Measurements from ENCODE around the gene GIMAP2.
"Not testable (repeated sequence)": the region's sequence is repeated elsewhere in the genome, so short reads cannot be mapped to it uniquely, and the experiment has no call there.

The GIMAP2 gene

DNA sequence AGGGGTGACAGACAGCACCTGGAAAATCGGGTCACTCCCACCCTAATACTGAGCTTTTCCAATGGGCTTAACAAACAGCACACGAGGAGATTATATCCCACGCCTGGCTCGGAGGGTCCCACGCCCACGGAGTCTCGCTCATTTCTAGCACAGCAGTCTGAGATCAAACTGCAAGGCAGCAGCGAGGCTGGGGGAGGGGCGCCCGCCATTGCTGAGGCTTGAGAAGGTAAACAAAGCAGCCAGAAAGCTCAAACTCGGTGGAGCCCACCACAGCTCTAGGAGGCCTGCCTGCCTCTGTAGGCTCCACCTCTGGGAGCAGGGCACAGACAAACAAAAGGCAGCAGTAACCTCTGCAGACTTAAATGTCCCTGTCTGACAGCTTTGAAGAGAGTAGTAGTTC is 6.9 kb upstream of the GIMAP2 start:
- not testable (repeated sequence) for DNase-seq

GRCh38 chr7:150680364-150680763 is 5.1 kb upstream of the GIMAP2 start:
- not testable (repeated sequence) for DNase-seq

DNA sequence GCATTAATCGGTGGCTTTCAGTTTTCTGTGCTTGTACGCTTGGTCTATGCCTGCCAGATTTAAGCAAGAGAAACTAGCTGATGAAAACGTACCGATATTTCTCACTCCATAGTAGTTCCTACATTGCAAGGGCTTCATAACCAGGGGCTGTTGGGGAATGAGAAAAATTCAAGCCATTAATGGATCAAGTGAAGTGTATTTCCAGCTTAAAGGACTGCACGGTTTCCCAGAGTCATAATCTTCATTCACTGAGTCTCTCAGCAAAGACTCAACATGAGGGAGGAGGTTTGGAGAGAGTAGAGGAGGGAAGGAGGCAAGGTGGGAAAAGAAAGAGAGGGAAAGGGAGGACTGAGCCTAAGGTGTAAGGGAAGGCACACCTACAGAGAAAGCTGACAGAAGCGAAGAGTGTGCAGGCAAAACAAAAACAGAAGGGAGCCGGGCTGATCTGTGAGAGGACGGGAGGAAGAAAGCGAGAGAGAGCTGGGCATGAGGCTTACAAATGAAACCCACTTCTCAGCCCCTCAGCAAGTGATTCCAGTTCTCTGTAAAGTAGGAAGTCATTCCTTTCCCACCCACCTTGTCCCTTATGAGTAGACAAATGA is 625 bp downstream of the GIMAP2 start:
- no peak for DNase-seq

- no peak for DNase-seq
Measured at GRCh38 chr7:150688630-150689029, 3.1 kb downstream of the GIMAP2 start.

GRCh38 chr7:150695654-150696053 is 10.1 kb downstream of the GIMAP2 start:
- DNase-seq, result no peak

- no peak for DNase-seq
Measured at GRCh38 chr7:150703209-150703608, 17.7 kb downstream of the GIMAP2 start.

DNA sequence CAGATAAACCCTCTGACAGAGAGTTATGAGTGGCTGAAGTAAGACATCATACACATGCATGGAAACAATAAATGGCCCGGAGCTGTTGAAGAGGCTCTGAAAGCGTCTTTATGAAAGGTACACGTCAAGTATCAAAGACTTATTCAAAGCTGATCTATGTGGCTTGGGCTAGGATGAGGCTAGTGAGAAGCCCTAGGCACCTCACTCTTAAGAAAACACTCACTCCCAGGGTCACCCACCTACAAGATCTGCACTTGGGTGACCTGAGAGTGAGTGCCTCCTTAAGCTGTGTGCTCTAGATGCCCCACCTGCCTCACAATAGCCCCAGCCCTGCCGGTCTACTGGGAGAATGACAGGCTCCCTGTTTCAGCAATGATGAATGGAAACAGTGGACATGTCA is 29.8 kb downstream of the GIMAP2 start:
- no peak for DNase-seq

DNA sequence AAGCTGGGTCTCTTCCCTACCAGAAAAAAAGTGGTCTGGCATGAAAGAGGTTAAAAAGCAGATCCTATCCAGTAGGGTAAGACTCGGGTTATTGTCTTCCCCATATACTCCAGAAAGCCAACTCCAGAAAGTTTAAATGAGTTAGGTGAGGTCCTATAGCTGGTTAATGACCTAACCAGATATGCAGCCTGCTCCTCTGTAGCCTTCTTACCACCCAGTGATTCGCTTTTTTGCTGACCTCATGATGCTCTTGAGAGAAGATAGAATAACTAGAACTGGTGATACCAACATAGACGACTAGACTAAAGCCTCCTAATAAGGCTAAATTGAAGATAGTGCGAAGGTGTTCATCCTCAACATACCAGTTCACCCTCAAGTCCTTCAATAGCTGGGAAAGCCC is 30.2 kb downstream of the GIMAP2 start:
- DNase-seq, result no peak

GRCh38 chr7:150716368-150716767 is 30.9 kb downstream of the GIMAP2 start, which contains the start of gene GIMAP1:
GIMAP1 (plus strand) TSS chr7:150716613; CDS start chr7:150719048, 2,435 bp downstream.
- DNase-seq, result no peak

- no peak for DNase-seq
Measured at GRCh38 chr7:150716939-150717338, 31.4 kb downstream of the GIMAP2 start.

DNA sequence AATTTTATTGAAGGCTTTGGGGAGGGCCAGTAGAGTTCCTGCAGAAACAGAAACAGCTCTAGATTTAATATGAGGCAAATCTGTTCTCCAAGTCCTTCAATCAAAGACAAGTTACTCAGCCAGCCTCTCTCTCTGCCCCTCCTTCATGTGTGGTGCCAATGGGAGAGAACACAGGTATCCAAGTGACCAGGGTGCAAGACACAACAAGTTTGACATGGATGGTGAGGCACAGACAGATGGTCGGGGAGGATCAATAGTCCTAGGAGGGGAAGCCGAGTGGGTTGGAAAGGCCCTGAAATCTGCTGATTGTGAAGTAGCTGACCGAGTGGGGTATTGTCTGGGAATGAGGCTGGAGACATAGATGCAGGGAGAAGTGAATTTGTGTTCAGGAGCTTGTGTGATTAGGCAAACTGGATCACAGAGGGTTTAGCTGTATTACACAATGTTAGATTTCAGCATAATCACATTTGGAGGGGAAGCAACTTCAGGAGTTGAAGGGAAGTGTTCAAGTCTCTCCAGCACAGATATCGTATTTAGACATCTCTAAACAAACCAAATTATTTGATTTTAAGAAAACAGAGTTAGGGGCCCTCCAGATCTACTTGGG is 32.4 kb downstream of the GIMAP2 start:
- DNase-seq, result no peak

- DNase-seq, result no peak
Measured at GRCh38 chr7:150719436-150719835, 33.9 kb downstream of the GIMAP2 start.

GRCh38 chr7:150719960-150720891 is 34.7 kb downstream of the GIMAP2 start:
- no peak for DNase-seq

DNA sequence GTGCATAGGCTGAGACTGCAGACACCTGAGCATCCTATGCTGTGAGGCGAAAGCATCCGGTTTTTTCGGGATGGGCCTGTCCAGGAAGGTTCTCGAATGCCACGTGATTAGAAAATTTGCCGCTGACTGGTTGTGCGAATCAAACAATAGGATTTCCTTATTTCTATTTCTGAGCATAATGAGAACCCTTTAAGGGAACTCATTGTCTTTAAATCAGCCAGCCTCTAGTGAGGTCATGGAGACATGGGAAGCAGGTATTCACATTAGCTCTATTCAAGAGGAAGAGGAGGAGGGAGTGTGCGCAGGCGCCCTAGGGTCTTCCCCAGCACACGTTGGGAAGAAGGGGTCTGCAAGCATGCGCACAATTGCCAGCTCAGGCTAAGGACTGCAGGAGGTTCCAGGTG is 36.5 kb downstream of the GIMAP2 start:
- DNase-seq, result no peak

DNA sequence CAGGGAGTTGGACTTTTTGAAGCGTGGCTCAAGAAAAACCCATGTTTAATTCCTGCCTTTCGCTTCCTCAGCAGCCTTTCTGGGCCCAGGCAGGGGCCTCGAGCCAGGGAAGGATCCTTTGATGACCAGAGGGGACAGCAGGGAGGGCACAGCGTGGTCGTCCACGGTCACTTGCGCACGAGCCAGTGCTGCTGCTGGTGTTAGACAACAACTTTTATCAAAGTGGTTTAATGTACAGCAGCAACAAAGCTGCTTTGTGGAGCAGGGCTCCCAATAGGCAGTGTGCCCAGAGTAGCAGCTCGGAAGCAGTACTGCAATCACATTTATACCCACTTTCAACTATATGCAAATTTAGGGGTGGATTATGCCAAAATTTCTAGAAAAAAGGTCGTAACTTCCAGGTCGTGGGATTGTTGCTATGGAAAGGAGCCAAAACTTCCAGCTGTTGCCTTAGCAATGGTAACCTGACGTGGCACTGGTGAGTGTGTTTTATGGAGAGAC is 37.0 kb downstream of the GIMAP2 start:
- DNase-seq, result no peak

DNA sequence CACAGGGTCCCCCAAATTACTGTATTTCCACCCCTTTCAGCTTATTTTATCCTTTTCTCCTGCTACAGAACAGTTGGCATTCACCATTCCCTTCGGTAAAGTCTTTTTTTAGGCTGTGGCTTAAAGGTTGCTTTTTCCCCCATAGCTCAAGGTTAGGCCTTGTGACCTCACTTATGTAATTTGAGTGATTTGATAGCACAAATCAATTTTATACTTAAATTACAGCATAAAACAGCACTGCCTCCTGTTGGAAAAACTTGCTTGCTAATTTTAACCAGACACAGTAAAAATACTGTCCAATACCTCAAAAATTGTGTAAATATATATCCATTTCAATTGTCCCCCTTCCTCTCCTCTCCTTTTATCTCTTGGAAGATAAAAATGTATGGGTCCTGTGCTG is 38.0 kb downstream of the GIMAP2 start:
- no peak for DNase-seq

DNA sequence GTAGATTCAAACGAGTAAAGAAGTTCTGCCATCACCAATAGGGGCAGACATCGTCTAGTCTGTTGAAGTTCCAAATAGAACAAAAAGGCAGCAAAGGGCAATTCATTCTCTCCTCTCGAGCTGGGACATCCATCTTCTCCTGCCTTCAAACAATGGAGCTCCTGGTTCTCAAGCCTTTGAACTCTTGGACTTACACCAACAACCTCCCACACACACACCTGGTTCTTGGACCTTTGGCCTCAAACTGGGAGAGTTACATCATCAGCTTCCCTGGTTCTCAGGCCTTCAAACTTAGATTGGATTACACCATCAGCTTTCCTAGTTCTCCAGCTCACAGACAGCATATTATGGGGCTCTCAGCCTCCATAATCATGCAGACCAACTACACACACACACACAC is 41.9 kb downstream of the GIMAP2 start:
- no peak for DNase-seq

GRCh38 chr7:150728011-150728410 is 42.5 kb downstream of the GIMAP2 start:
- DNase-seq, result no peak

DNA sequence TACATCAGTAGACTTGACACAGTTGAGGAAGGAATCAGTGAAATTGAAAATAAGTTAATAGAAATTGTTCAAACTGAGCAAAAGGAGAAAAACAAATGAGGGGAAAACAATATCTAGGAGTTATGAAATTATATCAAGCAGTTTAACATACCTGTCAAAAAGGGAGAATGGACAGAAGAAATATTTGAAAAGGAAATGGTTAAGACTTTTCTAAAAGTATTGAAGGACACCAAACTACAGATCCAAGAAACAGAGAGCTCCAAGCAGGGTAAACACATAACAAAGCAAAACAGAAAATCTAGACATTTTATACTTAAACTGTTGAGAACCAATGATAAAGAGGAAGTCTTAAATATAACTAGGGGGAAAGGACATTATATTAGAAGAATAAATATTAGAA is 43.1 kb downstream of the GIMAP2 start:
- DNase-seq, result no peak

DNA sequence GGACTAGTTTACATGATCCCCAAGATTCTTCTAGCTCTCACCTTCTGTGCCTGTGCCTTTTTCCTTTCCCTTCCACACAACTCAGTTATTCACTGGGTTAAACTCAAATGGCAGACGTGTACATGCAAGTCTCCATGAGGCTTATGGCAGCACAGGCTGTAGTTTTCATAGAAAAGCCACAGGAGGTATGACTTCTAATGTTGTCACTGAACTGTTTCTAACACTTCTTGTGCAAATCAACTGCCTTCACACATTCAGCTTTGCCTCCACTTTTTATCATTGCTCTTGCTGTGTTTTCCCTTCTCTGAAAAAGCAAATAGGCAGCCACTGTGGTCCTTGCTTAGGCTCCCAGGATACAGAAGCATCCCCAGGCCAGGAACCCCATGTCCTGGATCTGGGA is 46.4 kb downstream of the GIMAP2 start:
- no peak for DNase-seq

- DNase-seq, result no peak
Measured at GRCh38 chr7:150732786-150733481, 47.4 kb downstream of the GIMAP2 start.

- DNase-seq, result no peak
Measured at GRCh38 chr7:150733482-150734095, 48.1 kb downstream of the GIMAP2 start.

GRCh38 chr7:150734254-150734653 is 48.7 kb downstream of the GIMAP2 start:
- DNase-seq, result no peak
